Esophagus squamous epithelium (tissue), 4 donors: Measurements from ENCODE around the gene DCLRE1B.

Source experiments
- POLR2A ChIP-seq, 4 donors: fragments of 450-650 bp; IDR thresholded peaks; one replicate each; pipeline ENCODE4 v1.6.1; 2017; ENCODE audit warnings: antibody characterized with exemption in 4 of 4, mild to moderate bottlenecking in 4 of 4, moderate library complexity in 3 of 4
- TF ChIP-seq, protein P1 (sequence below), 6 experiments: fragments of 450-650 bp in 4 of 6; fragments of 200-600 bp in 2 of 6; sonication (generic) in 2 of 6; IDR thresholded peaks; one replicate each; pipeline ENCODE4 v1.5.1; 2016 to 2019; ENCODE audit warnings: antibody characterized with exemption in 6 of 6, mild to moderate bottlenecking in 4 of 6, moderate library complexity in 4 of 6

DNA sequence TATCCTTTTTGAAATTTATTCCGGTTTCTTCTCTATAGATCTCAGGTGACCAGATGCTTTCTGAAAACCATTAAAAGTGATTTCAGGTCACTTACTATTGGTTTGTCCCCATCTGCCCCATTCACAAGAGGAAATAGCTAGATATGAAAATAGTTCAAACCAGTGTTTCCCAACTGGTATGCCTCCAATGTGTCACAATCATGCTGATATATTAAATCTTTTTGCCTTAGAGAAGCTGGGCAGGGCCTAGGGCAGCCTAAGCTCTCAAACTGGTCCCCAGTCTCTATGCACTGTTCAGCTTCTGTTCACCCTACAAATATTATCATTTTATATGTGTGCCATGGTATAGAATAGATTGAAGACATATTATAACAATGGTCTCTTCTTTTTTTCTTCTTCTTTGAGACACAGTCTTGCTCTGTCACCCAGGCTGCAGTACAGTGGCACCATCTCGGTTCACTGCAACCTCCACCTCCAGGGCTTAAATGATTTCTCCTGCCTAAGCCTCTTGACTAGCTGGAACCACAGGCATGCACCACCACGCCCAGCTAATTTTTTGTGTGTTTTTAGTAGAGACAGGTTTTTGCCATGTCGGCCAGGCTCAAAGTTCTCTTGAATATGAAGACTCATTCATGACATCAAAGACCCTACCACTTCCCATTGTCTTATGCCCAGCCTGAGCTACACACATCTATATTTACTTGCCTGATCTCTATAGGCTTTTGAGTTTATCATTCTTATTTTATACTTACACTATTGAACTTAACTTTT, 49.3 kb upstream of the DCLRE1B start:
- TF ChIP-seq POLR2A (IDR thresholded peaks at IDR 0.05) = no peak
- TF ChIP-seq, protein P1, sequence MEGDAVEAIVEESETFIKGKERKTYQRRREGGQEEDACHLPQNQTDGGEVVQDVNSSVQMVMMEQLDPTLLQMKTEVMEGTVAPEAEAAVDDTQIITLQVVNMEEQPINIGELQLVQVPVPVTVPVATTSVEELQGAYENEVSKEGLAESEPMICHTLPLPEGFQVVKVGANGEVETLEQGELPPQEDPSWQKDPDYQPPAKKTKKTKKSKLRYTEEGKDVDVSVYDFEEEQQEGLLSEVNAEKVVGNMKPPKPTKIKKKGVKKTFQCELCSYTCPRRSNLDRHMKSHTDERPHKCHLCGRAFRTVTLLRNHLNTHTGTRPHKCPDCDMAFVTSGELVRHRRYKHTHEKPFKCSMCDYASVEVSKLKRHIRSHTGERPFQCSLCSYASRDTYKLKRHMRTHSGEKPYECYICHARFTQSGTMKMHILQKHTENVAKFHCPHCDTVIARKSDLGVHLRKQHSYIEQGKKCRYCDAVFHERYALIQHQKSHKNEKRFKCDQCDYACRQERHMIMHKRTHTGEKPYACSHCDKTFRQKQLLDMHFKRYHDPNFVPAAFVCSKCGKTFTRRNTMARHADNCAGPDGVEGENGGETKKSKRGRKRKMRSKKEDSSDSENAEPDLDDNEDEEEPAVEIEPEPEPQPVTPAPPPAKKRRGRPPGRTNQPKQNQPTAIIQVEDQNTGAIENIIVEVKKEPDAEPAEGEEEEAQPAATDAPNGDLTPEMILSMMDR (IDR thresholded peaks at IDR 0.05) = no peak
